HCT116 (cell line): ENCODE measurements around the gene MYH15. TPM values are rescaled to one million over a fixed set of nuclear protein-coding genes. Genes with fewer than 3 reads are reported as not detected.

ENCODE experiments used
- ATAC-seq: fragments of 200-7000 bp; cut with Tn5 transposase; 2 replicates; pipeline ENCODE4 v1.9.1; 2020; ENCODE audit warnings: mild to moderate bottlenecking, moderate library complexity
- BruUV-seq: library from RNA; stranded (reverse); fragments of 400-500 nt; replicated peaks from 2 replicates; lab custom pipeline; 2021; lab: Mats Ljungman, UMichigan
- CTCF ChIA-PET: fragments of 300-600 bp; sonication (Branson Sonifier 250); formaldehyde crosslinking; loops from one replicate; lab custom pipeline; 2021; ENCODE audit warnings: antibody characterized with exemption; lab: Charles Lee
- POLR2A ChIA-PET: fragments of 300-600, 350-600 bp; sonication (Branson Sonifier 250); formaldehyde crosslinking; loops from one replicate; lab custom pipeline; 2021; ENCODE audit warnings: antibody characterized with exemption; lab: Charles Lee
- RAD21 ChIA-PET, 2 experiments: fragments of 300-600 bp; sonication (Branson Sonifier 250); formaldehyde crosslinking; loops; one replicate each; lab custom pipeline; 2023; ENCODE audit warnings: low total read pairs in 2 of 2; ENCODE audit not compliant: uncharacterized antibody in 2 of 2, unreplicated experiment in 2 of 2, low non-redundant PET in 1 of 2; lab: Charles Lee
- DNase-seq: peaks from one replicate; pipeline ENCODE4 v3.0.0-alpha.2; 2010; ENCODE audit warnings: low read depth, low spot score
- H2AFZ ChIP-seq: fragments of 200-600 bp; shearing (Covaris generic), sonication (generic); 2 replicates; pipeline ENCODE4 v1.6.1; 2017; ENCODE audit warnings: low read depth, mixed run types, mixed read lengths, antibody characterized with exemption, low read length; ENCODE audit not compliant: poor library complexity, severe bottlenecking
- H3K27ac ChIP-seq: 2 replicates; pipeline ENCODE4 v1.5.1; 2012; ENCODE audit warnings: low read depth, low read length
- H3K27me3 ChIP-seq: fragments of 200-600 bp; sonication (generic); 2 replicates; pipeline ENCODE4 v1.6.1; 2016; ENCODE audit warnings: mixed run types, low read length, mixed read lengths; ENCODE audit not compliant: insufficient read depth
- H3K36me3 ChIP-seq, 2 experiments: fragments of 200-500 bp in 1 of 2; fragments of 200-600 bp in 1 of 2; sonication (Bioruptor generic) in 1 of 2; sonication (generic) in 1 of 2; 2 replicates each; pipeline versions ENCODE4 v1.5.1 to v1.6.1; 2014 to 2016; ENCODE audit warnings: low read length in 2 of 2, inconsistent platforms in 1 of 2, mixed read lengths in 1 of 2, mixed run types in 1 of 2; ENCODE audit not compliant: insufficient read depth in 2 of 2, control insufficient read depth in 1 of 2
- H3K4me1 ChIP-seq, 2 experiments: fragments of 200-600 bp in 1 of 2; sonication (generic) in 1 of 2; 2 replicates each; pipeline versions ENCODE4 v1.5.1 to v1.6.1; 2012 to 2017; ENCODE audit warnings: low read length in 2 of 2, inconsistent platforms in 1 of 2, mild to moderate bottlenecking in 1 of 2, mixed read lengths in 1 of 2, mixed run types in 1 of 2, moderate library complexity in 1 of 2; ENCODE audit not compliant: insufficient read depth in 2 of 2, control insufficient read depth in 1 of 2
- H3K4me2 ChIP-seq: fragments of 200-600 bp; sonication (generic); 2 replicates; pipeline ENCODE4 v1.6.1; 2017; ENCODE audit warnings: mixed run types, low read length, mixed read lengths
- H3K4me3 ChIP-seq, 2 experiments: fragments of 200-600 bp in 1 of 2; sonication (generic) in 1 of 2; replicated peaks in 1 of 2; 2 replicates each; pipeline ENCODE4 v1.5.1; 2011 to 2016; ENCODE audit warnings: low read length in 2 of 2, control low read depth in 1 of 2, low read depth in 1 of 2, mild to moderate bottlenecking in 1 of 2, mixed read lengths in 1 of 2, mixed run types in 1 of 2
- H3K79me2 ChIP-seq: fragments of 200-600 bp; sonication (generic); 2 replicates; pipeline ENCODE4 v1.6.1; 2017; ENCODE audit warnings: mild to moderate bottlenecking, mixed run types, low read length, moderate library complexity, mixed read lengths; ENCODE audit not compliant: insufficient read depth
- H3K9ac ChIP-seq: fragments of 200-600 bp; sonication (generic); 2 replicates; pipeline ENCODE4 v1.6.1; 2016; ENCODE audit warnings: low read length, mixed read lengths
- H3K9me2 ChIP-seq: fragments of 200-600 bp; sonication (generic), shearing (Covaris generic); 2 replicates; pipeline ENCODE4 v1.6.1; 2017; ENCODE audit warnings: mixed run types, mild to moderate bottlenecking, moderate library complexity; ENCODE audit not compliant: insufficient read depth
- H3K9me3 ChIP-seq, 2 experiments: fragments of 200-500 bp in 1 of 2; fragments of 200-600 bp in 1 of 2; sonication (Bioruptor generic) in 1 of 2; sonication (generic) in 1 of 2; 2 replicates each; pipeline ENCODE4 v1.6.1; 2014 to 2017; ENCODE audit warnings: low read length in 2 of 2, mixed read lengths in 2 of 2, inconsistent platforms in 1 of 2, low read depth in 1 of 2, mild to moderate bottlenecking in 1 of 2, mixed run types in 1 of 2, moderate library complexity in 1 of 2; ENCODE audit not compliant: control insufficient read depth in 1 of 2, insufficient read depth in 1 of 2
- H4K20me1 ChIP-seq: fragments of 200-600 bp; sonication (generic), shearing (Covaris generic); 2 replicates; pipeline ENCODE4 v1.6.1; 2017; ENCODE audit warnings: mixed run types, mild to moderate bottlenecking, moderate library complexity; ENCODE audit not compliant: insufficient read depth
- EZH2 ChIP-seq: fragments of 200-600 bp; sonication (generic); IDR thresholded peaks from 2 replicates; pipeline ENCODE4 v1.6.1; 2017; ENCODE audit warnings: antibody characterized with exemption, mixed run types
- EZH2phosphoT487 ChIP-seq: fragments of 200-600 bp; IDR thresholded peaks from 2 replicates; pipeline ENCODE4 v1.6.1; 2018; ENCODE audit warnings: antibody characterized with exemption, borderline replicate concordance
- MAX ChIP-seq: IDR thresholded peaks from 2 replicates; pipeline ENCODE4 v1.6.1; 2012
- POLR2AphosphoS5 ChIP-seq: IDR thresholded peaks from 2 replicates; pipeline ENCODE4 v1.6.1; 2011; ENCODE audit warnings: mild to moderate bottlenecking, low read depth, low read length, moderate library complexity
- RAD21 ChIP-seq: IDR thresholded peaks from 2 replicates; pipeline ENCODE4 v1.6.1; 2012; ENCODE audit warnings: low read depth, mild to moderate bottlenecking
- REST ChIP-seq: IDR thresholded peaks from 2 replicates; pipeline ENCODE4 v1.6.1; 2012; ENCODE audit warnings: low read depth
- YY1 ChIP-seq: IDR thresholded peaks from 2 replicates; pipeline ENCODE4 v1.6.1; 2011; ENCODE audit warnings: low read length, low read depth, moderate library complexity, mild to moderate bottlenecking; ENCODE audit not compliant: insufficient replicate concordance; ENCODE audit errors: extremely low read depth
- intact Hi-C: fragments of 100-400 bp; cut with micrococcal nuclease; formaldehyde crosslinking; loops from 2 replicates; pipeline ENCODE4 v1.10.0; 2022
- total RNA-seq: library from RNA; stranded (reverse); gene quantifications from one replicate; pipeline ENCODE4 v1.2.1, GENCODE V29; 2021; ENCODE audit not compliant: unreplicated experiment

Gene MYH15
- total RNA-seq, 1 experiment from 2014 or later = 11.2 TPM

DNA sequence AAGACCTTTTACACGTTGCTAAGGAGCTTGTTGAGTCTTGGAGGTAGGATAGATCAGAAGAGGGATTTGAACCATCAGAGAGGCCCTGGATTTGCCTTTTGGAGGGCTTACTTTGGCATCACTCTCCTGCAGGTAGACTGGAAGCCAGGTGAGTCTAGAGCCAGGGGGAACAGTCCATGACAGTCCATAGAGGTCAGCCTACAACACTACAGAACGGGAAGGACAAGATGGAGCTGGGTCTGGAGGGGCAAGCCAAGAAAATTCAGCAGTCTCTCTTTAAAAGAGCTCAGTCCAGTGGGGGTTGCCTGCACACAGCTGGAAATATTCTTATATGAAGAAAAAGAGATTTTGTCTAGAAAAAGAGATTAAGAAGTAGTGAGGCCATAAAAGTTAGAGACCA lies 153.4 kb downstream of the MYH15 start:
- no peak for TF ChIP-seq YY1
- TF ChIP-seq EZH2 = no peak
- TF ChIP-seq MAX = no peak
- TF ChIP-seq POLR2AphosphoS5 = no peak
- TF ChIP-seq REST = no peak
- no peak for TF ChIP-seq EZH2phosphoT487
- TF ChIP-seq RAD21 = no peak
- BruUV-seq = no TSS peak
- Histone ChIP-seq H3K4me3 (no peak overlapping the region), H3K36me3 (no peaks in the 10 kb centered on the region), H3K27me3 (no peaks in the 10 kb centered on the region), H4K20me1 (no peaks in the 10 kb centered on the region), H3K4me2 (no peak overlapping the region), H3K79me2 (no peaks in the 10 kb centered on the region), H3K4me1 (no peaks in the 10 kb centered on the region), H3K9ac (no peak overlapping the region), H3K27ac (no peak overlapping the region), H3K9me2 (no peaks in the 10 kb centered on the region), H2AFZ (no peak overlapping the region), H3K9me3 (no peaks in the 10 kb centered on the region)
- RAD21 ChIA-PET = no interaction called here
- intact Hi-C loops = no loop called here
- POLR2A ChIA-PET = no interaction called here
- CTCF ChIA-PET = no interaction called here
- DNase-seq (no peak), ATAC-seq (no peak)
